K562 (cell line): ENCODE data around the gene ZNF593OS. TPM values are rescaled to one million over a fixed set of nuclear protein-coding genes. Genes with fewer than 3 reads are reported as not detected.

ENCODE experiments used
- ATAC-seq: fragments of 200-7000 bp; cut with Tn5 transposase; 3 replicates; pipeline ENCODE4 v1.9.1; 2020; ENCODE audit warnings: moderate library complexity
- BruUV-seq: library from RNA; stranded (reverse); fragments of 400-500 nt; replicated peaks from 2 replicates; lab custom pipeline; 2021; lab: Mats Ljungman, UMichigan
- CTCF ChIA-PET: fragments of 300-600 bp; formaldehyde crosslinking; extraction: SDS; loops from one replicate; lab custom pipeline; 2021; ENCODE audit warnings: low intra/inter-chr PET ratio; lab: Yijun Ruan, JAX
- POLR2A ChIA-PET: fragments of 300-600, 350-650 bp; sonication (Branson Sonifier 250); formaldehyde crosslinking; extraction: SDS; loops from one replicate; lab custom pipeline; 2021; ENCODE audit warnings: antibody characterized with exemption, inconsistent platforms; lab: Yijun Ruan, JAX
- DNase-seq, 4 experiments: peaks; one replicate each; pipeline versions ENCODE4 v3.0.0 to v3.0.0-alpha.2; 2011 to 2018; ENCODE audit warnings: low spot score in 3 of 4, mixed read lengths in 3 of 4; ENCODE audit errors: extremely low read depth in 1 of 4
- FAIRE-seq: peaks from 2 replicates; lab custom pipeline; 2011; peaks lifted over from hg19 to GRCh38; lab: Jason Lieb, UNC
- H2AFZ ChIP-seq: 2 replicates; pipeline ENCODE4 v1.6.0; 2011; ENCODE audit warnings: low read depth, low read length, control low read depth, inconsistent platforms
- H3K27ac ChIP-seq: fragments of 200-600 bp; 3 replicates; pipeline ENCODE4 v1.8.0; 2011; ENCODE audit warnings: low read depth, mild to moderate bottlenecking, control low read depth, inconsistent platforms, low read length, moderate library complexity, mixed read lengths; ENCODE audit errors: extremely low read depth
- H3K27me3 ChIP-seq, 2 experiments: fragments of 300-600 bp in 1 of 2; 2 replicates in 1 of 2; 3 replicates in 1 of 2; pipeline versions ENCODE4 v1.6.0 to v1.8.0; 2011; ENCODE audit warnings: inconsistent platforms in 2 of 2, low read length in 2 of 2, mild to moderate bottlenecking in 1 of 2, mixed read lengths in 1 of 2, moderate library complexity in 1 of 2; ENCODE audit not compliant: control insufficient read depth in 2 of 2, insufficient read depth in 2 of 2
- H3K36me3 ChIP-seq: fragments of 300-600 bp; 3 replicates; pipeline ENCODE4 v1.8.0; 2011; ENCODE audit warnings: mild to moderate bottlenecking, low read length, inconsistent platforms; ENCODE audit not compliant: control insufficient read depth, insufficient read depth
- H3K4me1 ChIP-seq, 2 experiments: fragments of 200-600 bp in 1 of 2; replicated peaks in 1 of 2; 2 replicates in 1 of 2; 3 replicates in 1 of 2; pipeline versions ENCODE4 v1.5.1 to v1.8.0; 2011; ENCODE audit warnings: inconsistent platforms in 2 of 2, low read length in 2 of 2, mild to moderate bottlenecking in 1 of 2, mixed read lengths in 1 of 2, moderate library complexity in 1 of 2; ENCODE audit not compliant: control insufficient read depth in 2 of 2, insufficient read depth in 2 of 2
- H3K4me2 ChIP-seq: 2 replicates; pipeline ENCODE4 v1.6.1; 2011; ENCODE audit warnings: low read length, control low read depth, inconsistent platforms, mixed read lengths; ENCODE audit not compliant: insufficient read depth
- H3K4me3 ChIP-seq: fragments of 200-600 bp; sonication (generic), shearing (Covaris generic); 2 replicates; pipeline ENCODE4 v1.5.1; 2016; ENCODE audit warnings: control low read depth, inconsistent platforms
- H3K79me2 ChIP-seq: fragments of 200-600 bp; 3 replicates; pipeline ENCODE4 v1.8.0; 2011; ENCODE audit warnings: low read length, inconsistent platforms; ENCODE audit not compliant: control insufficient read depth, insufficient read depth
- H3K9ac ChIP-seq, 2 experiments: 2 replicates each; pipeline versions ENCODE4 v1.6.0 to v1.6.1; 2011; ENCODE audit warnings: low read depth in 2 of 2, low read length in 2 of 2, control low read depth in 1 of 2, inconsistent platforms in 1 of 2, mild to moderate bottlenecking in 1 of 2, mixed read lengths in 1 of 2; ENCODE audit not compliant: insufficient read depth in 1 of 2
- H3K9me1 ChIP-seq: one replicate; pipeline ENCODE4 v1.6.0; 2011; ENCODE audit warnings: inconsistent platforms, mild to moderate bottlenecking, low read length, moderate library complexity; ENCODE audit not compliant: control insufficient read depth, insufficient read depth
- H3K9me3 ChIP-seq: replicated peaks from 2 replicates; pipeline ENCODE4 v1.5.1; 2011; ENCODE audit warnings: low read depth, low read length, inconsistent platforms; ENCODE audit not compliant: control insufficient read depth, insufficient read depth
- H4K20me1 ChIP-seq: replicated peaks from 2 replicates; pipeline ENCODE4 v1.6.1; 2011; ENCODE audit warnings: low read length, inconsistent platforms, mixed read lengths; ENCODE audit not compliant: control insufficient read depth, insufficient read depth
- BCOR ChIP-seq: fragments of 450-650 bp; IDR thresholded peaks from 2 replicates; pipeline ENCODE4 v1.6.1; 2016
- ESRRB ChIP-seq: fragments of 250-450 bp; sonication (Bioruptor Pico); IDR thresholded peaks from 2 replicates; pipeline ENCODE4 v1.5.0; 2020; ENCODE audit warnings: mild to moderate bottlenecking, moderate library complexity, borderline replicate concordance
- GABPB1 ChIP-seq: sonication (generic); formaldehyde crosslinking; IDR thresholded peaks from 2 replicates; pipeline ENCODE4 v1.8.0; 2022; ENCODE audit warnings: mild to moderate bottlenecking, missing genetic modification reagents
- HDAC2 ChIP-seq: fragments of 450-650 bp; IDR thresholded peaks from 2 replicates; pipeline ENCODE4 v1.6.1; 2016; ENCODE audit warnings: mild to moderate bottlenecking
- HDAC3 ChIP-seq: fragments of 450-650 bp; IDR thresholded peaks from 2 replicates; pipeline ENCODE4 v1.6.1; 2018; ENCODE audit warnings: borderline replicate concordance, mild to moderate bottlenecking, moderate library complexity; ENCODE audit not compliant: partially characterized antibody
- IFI16 ChIP-seq: fragments of 250-450 bp; sonication (Bioruptor Pico); IDR thresholded peaks from 2 replicates; pipeline ENCODE4 v2.1.2; 2022; ENCODE audit warnings: mild to moderate bottlenecking, inconsistent platforms
- KLF6 ChIP-seq: fragments of 250-450 bp; sonication (Bioruptor Pico); IDR thresholded peaks from 2 replicates; pipeline ENCODE4 v1.4.0; 2020; ENCODE audit warnings: mild to moderate bottlenecking, moderate library complexity, borderline replicate concordance
- LEF1 ChIP-seq: fragments of 450-650 bp; IDR thresholded peaks from 2 replicates; pipeline ENCODE4 v1.6.1; 2016; ENCODE audit warnings: mild to moderate bottlenecking
- NBN ChIP-seq: fragments of 450-650 bp; IDR thresholded peaks from 2 replicates; pipeline ENCODE4 v1.6.1; 2016; ENCODE audit warnings: low read depth, mild to moderate bottlenecking
- PRDM10 ChIP-seq: fragments of 450-650 bp; IDR thresholded peaks from 2 replicates; pipeline ENCODE4 v1.6.1; 2018; ENCODE audit not compliant: partially characterized antibody
- RERE ChIP-seq: sonication (generic); formaldehyde crosslinking; IDR thresholded peaks from 2 replicates; pipeline ENCODE4 v1.8.0; 2023; ENCODE audit warnings: missing genetic modification reagents, mild to moderate bottlenecking, borderline replicate concordance
- RFX5 ChIP-seq: IDR thresholded peaks from 2 replicates; pipeline ENCODE4 v1.6.1; 2011; ENCODE audit warnings: low read depth, mild to moderate bottlenecking, improper control_type of control experiment, low read length
- XRCC4 ChIP-seq: IDR thresholded peaks from one replicate; pipeline ENCODE4 v1.6.1; 2011; ENCODE audit not compliant: insufficient read depth, insufficient read length; ENCODE audit errors: extremely low read depth
- whole genome bisulfite sequencing: fragments of 100-300 bp; shearing (Covaris generic); methylation state at CpG from one replicate; pipeline ENCODE4 v1.1.6; 2016; ENCODE audit warnings: low coverage, mixed read lengths; ENCODE audit not compliant: insufficient coverage; ENCODE audit errors: missing lambda C conversion rate; 5-methylcytosine and 5-hydroxymethylcytosine counted together
- in situ Hi-C: fragments of 300-500 bp; cut with MboI; formaldehyde crosslinking; loops from 4 replicates; pipeline ENCODE4 v1.15.0; 2018; ENCODE audit warnings: inconsistent platforms, mixed read lengths
- intact Hi-C: fragments of 100-400 bp; cut with micrococcal nuclease; formaldehyde crosslinking; loops from 2 replicates; pipeline ENCODE4 v1.14.2; 2022
- polyA plus RNA-seq, 8 experiments: library from polyadenylated mRNA; depleted of rRNA in 4 of 8; stranded (reverse) in 5 of 8; unstranded in 3 of 8; fragments of >200 nt; fragmentation: Nextera tagmentation in 2 of 8; fragmentation: Illumina TruSeq in 1 of 8; extraction: Ambion mirVana in 2 of 8; extraction: Trizol in 1 of 8; gene quantifications; 2 replicates each; pipeline versions ENCODE4 v1.2.1 to v1.2.3, GENCODE V29; 2011 to 2014; ENCODE audit warnings: inconsistent platforms in 1 of 8, missing spikeins in 1 of 8
- total RNA-seq, 7 experiments: library from RNA; depleted of rRNA in 6 of 7; stranded (reverse); fragments of >200 nt in 6 of 7; fragmentation: Illumina TruSeq in 2 of 7; extraction: Trizol in 2 of 7; gene quantifications; 2 replicates each; pipeline versions ENCODE4 v1.2.1 to v1.2.3, GENCODE V29; 2011 to 2021; ENCODE audit warnings: low replicate concordance in 1 of 7

Gene ZNF593OS
- total and polyA plus RNA-seq, 9 of the 15 experiments (the other 6 are each of a cell fraction or from before 2014, with no cell fraction given), result 0.24 to 0.27 TPM; not detected in 7

GRCh38 chr1:26138974-26139558, 32.6 kb downstream of the ZNF593OS start:
- CTCF ChIA-PET, result no interaction called here
- DNase-seq, result peak in 3 of 4 experiments; percentile 46 to 67 (median 55)
- Histone ChIP-seq H3K4me1 (peaks cover 14 to 23% of the 10 kb centered on the region in 2 experiments; a peak in 4 of 5 replicates), H2AFZ (peak overlapping the region; percentile 90), H3K4me3 (no peak overlapping the region), H3K9ac (peak overlapping the region in 1 of 2 experiments; percentile 49; a peak in 2 of 4 replicates), H3K79me2 (no peaks in the 10 kb centered on the region), H3K27me3 (no peaks in the 10 kb centered on the region), H4K20me1 (no peaks in the 10 kb centered on the region), H3K9me3 (no peaks in the 10 kb centered on the region), H3K4me2 (peak overlapping the region; percentile 49), H3K9me1 (no peaks in the 10 kb centered on the region), H3K27ac (peak overlapping the region; percentile 74), H3K36me3 (no peaks in the 10 kb centered on the region)
- intact Hi-C loops, result no loop called here
- no TSS peak for BruUV-seq
- peak; percentile 84 for FAIRE-seq
- peak; percentile 80 for ATAC-seq
- POLR2A ChIA-PET, result interaction anchor here (0.9 to 9.1 kb wide), 11 partner anchors 9 to 103 kb away, joined by 3 to 237 read pairs (median 4); partner anchors contain the start of gene PDIK1L
- 17% methylated on average over 3 of the region's 3 CpGs for WGBS
- in situ Hi-C loops, result no loop called here
- TF ChIP-seq HDAC2 (peak; percentile 15; the same call in 1 of the 2 replicates), ESRRB (CRISPR knock-in tag) (no peak), NBN (0 out of 2 replicates have a peak, but pooled peaks have one; percentile 10), HDAC3 (peak; percentile 25), IFI16 (CRISPR knock-in tag) (0 out of 2 replicates have a peak, but pooled peaks have one; percentile 2), GABPB1 (CRISPR knock-in tag) (no peak), LEF1 (0 out of 2 replicates have a peak, but pooled peaks have one; percentile 33), KLF6 (CRISPR knock-in tag) (no peak), RFX5 (no peak), XRCC4 (no peak), BCOR (peak; percentile 77), RERE (no peak), PRDM10 (peak; percentile 99)
